Activated gamma-delta T cell treated with anti-CD3 and anti-CD28 coated beads, Interleukin-2, amount 50 U/mL, for 16 hours (primary cell): ENCODE data around the gene TTLL7.
"Not testable (repeated sequence)": the region's sequence is repeated elsewhere in the genome, so short reads cannot be mapped to it uniquely, and the experiment has no call there.

ENCODE experiments used
- DNase-seq: peaks from one replicate; pipeline ENCODE4 v3.0.0-alpha.2; 2020; ENCODE audit warnings: low read depth

Gene TTLL7

DNA sequence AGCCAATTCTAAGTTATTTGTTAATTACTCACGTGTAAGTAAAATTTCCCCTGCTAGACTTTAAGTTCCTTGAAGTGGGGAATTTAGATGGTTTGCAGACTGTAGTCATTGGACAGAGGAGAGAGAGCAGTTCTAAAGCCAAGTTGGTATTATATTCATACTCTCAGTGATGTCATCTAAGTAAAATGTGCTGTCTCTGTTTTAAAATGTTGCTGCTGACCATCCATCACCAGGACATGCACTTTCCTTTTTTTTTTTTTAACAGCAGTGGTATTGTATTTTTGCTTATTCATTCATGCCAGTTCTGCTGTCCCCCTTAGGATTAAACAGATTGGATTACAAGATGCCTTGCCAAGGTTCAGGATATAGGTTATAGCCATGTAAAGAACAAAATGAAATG lies 2.3 kb downstream of the TTLL7 start:
- no peak for DNase-seq

GRCh38 chr1:83996191-83996590 lies 2.7 kb downstream of the TTLL7 start:
- DNase-seq = no peak

DNA sequence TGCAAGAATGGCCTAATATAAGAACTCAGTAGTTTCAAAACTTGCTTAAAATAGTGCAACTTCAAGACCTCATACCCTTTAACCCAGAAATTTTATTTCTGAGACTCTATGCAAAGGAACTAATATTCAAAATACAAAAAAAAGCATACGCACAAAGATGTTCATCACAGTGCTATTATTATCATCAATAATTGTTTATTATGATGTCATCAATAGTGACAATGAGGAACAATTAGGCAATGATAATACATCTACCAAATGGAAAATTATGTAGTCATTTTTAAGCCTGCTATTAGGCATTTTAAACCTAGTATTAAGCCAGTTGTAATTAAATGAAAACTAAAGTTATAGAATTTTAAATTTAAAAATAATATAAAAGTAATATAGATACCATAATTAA lies 3.3 kb downstream of the TTLL7 start:
- DNase-seq = no peak

DNA sequence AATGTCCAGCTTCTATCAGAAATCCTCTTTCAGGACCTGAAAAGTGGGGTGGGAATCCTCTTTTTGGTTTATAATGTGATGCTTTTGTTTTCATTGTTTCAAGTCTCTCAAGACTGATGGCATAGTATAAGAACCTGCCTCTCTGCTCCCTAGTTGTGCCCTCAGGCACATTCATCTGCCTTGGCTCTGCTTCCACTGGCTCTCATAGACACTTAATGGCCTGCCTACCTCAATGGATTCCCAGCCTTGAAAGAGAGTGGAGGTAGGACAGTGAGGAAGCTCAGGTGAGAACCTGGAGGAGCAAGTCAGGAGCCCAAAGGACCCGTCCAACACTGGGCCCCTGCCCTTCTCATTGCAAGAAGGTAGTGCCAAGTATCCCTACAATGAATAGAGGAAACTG lies 4.8 kb downstream of the TTLL7 start:
- no peak for DNase-seq

DNA sequence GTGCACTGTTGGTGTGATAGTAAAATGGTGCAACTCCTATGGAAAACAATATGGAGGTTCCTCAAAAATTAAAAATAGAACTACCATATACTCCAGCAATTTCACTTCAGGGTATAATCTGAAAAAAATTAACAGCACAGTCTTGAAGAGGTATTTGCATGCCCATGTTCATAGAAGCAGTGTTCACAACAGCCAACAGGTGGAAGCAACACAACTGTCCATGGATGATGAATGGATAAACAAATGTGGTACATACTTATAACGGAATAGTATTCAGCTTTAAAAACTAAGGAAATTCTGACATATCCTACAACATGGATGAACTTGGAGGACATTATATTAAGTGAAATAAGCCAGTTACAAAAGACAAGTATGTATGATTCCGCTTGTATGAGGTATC lies 8.2 kb downstream of the TTLL7 start:
- DNase-seq = no peak

DNA sequence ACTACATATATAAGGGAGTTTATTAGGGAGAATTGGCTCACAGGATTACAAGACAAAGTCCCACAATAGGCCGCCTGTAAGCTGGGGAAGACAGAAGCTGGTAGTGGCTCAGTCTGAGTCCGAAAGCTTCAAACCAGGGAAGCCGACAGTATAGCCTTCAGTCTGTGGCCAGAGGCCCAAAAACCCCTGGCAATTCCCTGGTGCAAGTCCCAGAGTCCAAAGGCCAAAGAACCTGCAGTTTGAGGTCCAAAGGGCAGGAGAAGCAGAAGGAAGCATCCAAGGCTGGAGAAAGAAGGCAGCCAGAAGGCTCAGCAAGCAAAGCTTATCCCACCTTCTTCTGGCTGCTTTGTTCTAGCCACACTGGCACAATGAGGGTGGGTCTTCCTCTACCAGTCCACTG lies 13.9 kb downstream of the TTLL7 start:
- DNase-seq = no peak

DNA sequence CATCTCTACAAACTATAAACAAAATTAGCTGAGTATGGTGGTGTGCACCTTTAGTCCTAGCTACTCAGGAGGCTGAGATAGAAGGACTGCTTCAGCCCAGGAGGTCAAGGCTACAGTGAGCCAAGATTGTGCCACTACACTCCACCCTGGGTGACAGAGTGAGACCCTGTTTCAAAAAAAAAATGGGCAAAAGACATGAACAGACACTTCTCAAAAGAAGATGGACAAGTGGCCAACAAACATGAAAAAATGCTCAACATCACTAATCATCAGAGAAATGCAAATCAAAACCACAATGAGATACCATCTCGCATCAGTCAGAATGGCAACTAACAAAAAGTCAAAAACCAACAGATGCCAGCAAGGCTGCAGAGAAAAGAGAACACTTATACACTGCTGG lies 15.0 kb downstream of the TTLL7 start:
- not testable (repeated sequence) for DNase-seq

GRCh38 chr1:83978056-83978455 lies 20.9 kb downstream of the TTLL7 start:
- no peak for DNase-seq

DNA sequence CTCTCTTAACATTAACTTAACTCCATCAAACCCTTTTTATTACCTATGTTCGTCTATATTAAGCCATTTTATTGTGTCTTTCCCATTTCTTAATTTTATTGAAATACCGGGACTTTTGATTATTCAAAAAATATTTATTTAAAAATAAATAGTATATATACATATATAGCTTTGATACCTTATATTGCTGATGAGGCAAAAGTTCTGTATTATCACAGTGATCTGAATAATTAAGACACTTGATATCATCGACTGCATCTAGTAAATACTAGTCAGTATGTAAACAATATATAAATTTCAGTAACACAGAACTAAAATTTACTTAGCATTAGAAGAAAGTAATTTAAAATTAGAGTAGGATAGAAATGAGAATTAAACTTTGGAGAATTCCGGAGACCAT lies 22.0 kb downstream of the TTLL7 start:
- no peak for DNase-seq

- no peak for DNase-seq
These were observed 28.1 kb downstream of the TTLL7 start for GRCh38 chr1:83970802-83971201.

DNA sequence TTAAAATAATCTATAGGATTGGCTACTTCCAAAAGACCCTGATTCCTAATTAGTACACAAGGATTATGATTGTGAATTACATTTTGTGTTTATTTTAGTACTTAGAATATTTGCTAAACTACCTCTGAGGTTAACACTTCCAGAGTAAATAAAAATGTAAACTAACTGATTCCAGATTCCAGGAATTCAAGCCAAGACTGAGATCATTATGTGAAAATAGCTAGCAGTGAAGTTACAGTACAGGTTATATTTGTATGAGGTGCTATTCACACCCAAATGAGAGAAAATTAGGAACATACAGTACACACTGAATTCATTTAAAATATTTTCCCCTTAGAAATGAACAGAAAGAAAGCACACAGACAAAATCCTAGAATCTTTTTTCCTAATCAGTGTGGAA lies 28.8 kb downstream of the TTLL7 start:
- no peak for DNase-seq

DNA sequence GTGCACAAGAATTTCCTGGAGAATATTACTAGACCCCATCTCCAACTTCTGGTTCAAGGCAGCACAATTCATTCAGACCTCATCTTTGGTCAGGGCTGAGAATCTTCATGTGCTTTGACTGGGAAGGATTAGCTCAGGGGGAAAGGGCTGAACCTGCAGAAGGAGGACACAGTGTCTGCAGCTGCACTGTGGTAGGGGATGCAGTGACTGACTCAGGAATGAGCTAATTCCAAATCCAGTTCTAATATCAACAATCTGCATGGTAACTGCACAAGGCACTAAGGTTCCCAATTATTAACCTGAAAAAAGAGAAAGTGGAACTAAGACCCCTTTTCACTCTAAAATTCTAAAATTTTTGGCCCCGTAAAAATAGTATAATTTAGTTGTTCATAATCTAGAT lies 31.6 kb downstream of the TTLL7 start:
- DNase-seq = no peak

DNA sequence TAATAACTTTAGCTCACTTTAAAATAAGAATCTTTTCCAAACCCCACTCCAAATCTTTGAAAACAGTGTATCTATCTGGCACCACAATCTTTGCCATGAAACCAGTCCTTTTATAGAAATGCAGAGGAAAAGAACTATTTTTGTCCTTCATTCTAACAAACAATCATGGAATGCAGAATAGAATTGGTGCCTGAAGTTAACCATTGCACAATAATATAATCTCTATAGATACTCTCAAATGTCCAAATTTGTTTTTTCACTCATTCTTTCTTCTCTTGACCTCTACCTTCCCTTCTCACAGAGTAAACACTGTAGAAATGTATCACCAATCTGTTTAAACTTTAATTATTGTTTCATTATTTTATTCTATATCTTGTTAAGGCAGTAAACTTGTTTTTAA lies 34.8 kb downstream of the TTLL7 start:
- DNase-seq = no peak

DNA sequence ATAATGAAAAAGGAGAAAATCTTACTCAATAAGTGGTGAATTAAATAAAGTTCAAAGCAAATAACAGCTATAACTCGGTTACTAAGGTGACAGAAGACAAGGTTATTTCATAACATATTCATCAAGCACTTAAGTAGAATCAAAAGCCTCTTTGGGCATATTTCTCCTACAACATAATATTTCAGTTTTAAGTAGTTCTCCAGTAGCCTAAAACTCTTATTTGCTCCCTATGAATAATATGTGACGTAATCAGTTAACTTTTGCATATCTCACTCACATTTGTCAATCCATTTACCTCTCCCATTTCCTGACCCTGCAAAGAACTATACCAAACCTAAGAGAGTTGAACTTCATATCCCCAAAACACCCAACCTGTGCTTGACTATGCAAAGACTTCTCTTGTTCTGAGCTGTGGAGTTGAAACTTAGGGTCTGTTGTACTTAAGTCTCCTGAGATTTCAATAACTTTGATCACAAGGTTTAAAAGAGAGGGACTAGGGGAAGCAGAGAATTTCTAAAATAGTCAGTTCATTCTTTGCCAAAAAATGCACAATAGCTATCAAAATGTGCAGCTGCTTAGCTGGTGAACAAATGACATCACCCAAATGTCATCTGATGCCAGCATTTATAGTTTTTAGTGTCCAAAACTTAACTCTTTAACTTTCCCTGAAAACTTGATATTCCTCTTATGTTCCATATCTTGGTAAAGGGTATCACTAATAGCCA lies 37.2 kb downstream of the TTLL7 start:
- no peak for DNase-seq

DNA sequence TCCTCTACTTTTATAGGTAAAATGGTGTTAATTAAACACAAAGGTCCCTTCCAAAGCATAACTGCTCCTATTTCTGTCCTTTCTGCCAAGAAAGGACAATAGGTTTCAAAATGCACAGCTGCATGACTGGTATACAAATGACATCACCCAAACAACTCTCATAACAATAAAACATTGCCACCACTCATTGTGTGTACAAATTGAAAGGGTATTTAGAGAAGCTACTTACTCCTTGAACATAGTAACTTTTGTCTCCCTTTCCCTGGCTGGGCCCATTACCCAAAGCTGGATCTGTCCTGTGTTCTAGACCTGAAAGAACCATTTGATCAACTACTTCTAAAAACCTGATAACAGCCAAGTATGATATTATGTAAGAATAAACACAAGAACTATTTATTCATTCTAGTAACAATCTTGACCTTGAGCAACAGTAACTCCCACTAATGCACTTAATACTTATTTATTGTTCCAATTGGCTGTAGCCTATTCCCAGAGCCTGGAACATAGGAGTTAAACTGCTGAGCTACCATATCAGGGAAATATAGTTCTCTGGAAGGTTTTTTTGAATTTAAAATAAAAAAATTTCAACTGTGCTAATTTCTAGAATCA lies 38.2 kb downstream of the TTLL7 start:
- no peak for DNase-seq

GRCh38 chr1:83959824-83960498 lies 39.0 kb downstream of the TTLL7 start:
- no peak for DNase-seq

DNA sequence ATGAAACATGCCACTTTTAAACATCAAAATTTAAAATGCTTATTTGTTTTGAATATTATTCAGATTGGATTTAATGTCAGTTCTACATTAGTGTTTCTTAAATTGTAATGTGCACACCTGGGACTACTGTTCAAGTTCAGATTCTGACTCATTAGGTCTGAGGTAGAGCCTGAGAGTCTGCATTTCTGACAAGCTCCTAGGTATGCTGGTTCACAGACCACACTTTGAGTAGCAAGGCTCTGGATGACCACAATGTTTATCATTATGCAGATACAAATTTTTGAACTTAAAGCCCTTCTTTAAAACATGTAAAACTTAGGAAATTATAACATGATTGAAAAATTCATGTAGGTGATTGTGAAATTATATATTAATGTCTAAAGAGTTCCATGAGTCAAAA lies 40.2 kb downstream of the TTLL7 start:
- no peak for DNase-seq

DNA sequence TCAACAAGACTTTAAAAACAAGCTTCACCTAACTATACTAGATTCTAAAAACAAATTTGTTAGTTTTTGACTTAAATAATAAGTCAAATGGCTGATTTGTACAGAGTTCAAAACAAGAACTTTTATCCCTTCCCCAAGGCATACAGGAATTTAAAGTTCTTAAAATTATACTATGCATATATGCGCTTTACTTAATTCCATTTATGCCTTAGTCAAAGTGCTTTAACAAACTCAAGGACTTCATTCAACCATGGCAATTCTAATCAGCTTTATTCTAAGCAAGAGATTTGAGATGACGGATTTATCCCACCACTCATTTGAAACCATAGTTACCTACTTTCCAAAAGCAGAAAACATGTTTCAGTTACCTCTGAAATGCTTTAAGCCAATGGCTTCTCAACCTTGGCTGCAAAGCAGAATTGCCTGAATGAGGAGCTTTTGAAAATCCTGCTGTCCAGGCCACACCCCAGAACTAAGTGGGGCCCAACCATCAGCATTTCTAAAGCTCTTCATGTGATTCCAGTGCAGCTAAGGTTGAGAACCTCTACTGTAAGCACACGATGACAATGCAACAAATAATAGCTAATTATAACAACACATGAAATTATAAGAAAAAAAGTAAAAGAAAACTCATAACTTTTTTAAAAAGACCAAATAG lies 44.6 kb downstream of the TTLL7 start:
- DNase-seq = no peak

- DNase-seq = no peak
These were observed 48.7 kb downstream of the TTLL7 start for GRCh38 chr1:83950106-83950661.

- no peak for DNase-seq
These were observed 56.0 kb downstream of the TTLL7 start for GRCh38 chr1:83942914-83943313.

GRCh38 chr1:83934550-83934949 lies 64.4 kb downstream of the TTLL7 start:
- DNase-seq = no peak

GRCh38 chr1:83932693-83933092 lies 66.2 kb downstream of the TTLL7 start:
- DNase-seq = no peak

GRCh38 chr1:83932281-83932680 lies 66.7 kb downstream of the TTLL7 start:
- DNase-seq = no peak
